T-helper 17 cell (primary cell): ENCODE data around the gene ATP2A1. TPM values are rescaled to one million over a fixed set of nuclear protein-coding genes. Genes with fewer than 3 reads are reported as not detected.
"Not testable (repeated sequence)": the region's sequence is repeated elsewhere in the genome, so short reads cannot be mapped to it uniquely, and the experiment has no call there.

Experiments used
- ATAC-seq: fragments of 150-1000 bp; cut with Tn5 transposase; 2 replicates; pipeline ENCODE4 v1.10.0; 2021; ENCODE audit warnings: mild to moderate bottlenecking, moderate library complexity
- DNase-seq, 3 donors: peaks; one replicate each; pipeline versions ENCODE4 v3.0.0 to v3.0.0-alpha.2; 2020 to 2021
- H3K9me3 ChIP-seq: one replicate; pipeline ENCODE4 v1.7.0; 2013; ENCODE audit warnings: low read length, mild to moderate bottlenecking; ENCODE audit not compliant: control insufficient read depth, poor library complexity, severe bottlenecking
- H3K27ac Mint-ChIP-seq: one replicate; pipeline ENCODE4 v1.8.0; 2022; ENCODE audit warnings: mild to moderate bottlenecking, moderate library complexity, mixed read lengths
- H3K27me3 Mint-ChIP-seq: one replicate; pipeline ENCODE4 v1.8.0; 2022; ENCODE audit warnings: mixed read lengths
- H3K36me3 Mint-ChIP-seq: one replicate; pipeline ENCODE4 v1.8.0; 2022; ENCODE audit warnings: low read depth, mixed read lengths
- H3K4me1 Mint-ChIP-seq: one replicate; pipeline ENCODE4 v1.8.0; 2022; ENCODE audit warnings: mild to moderate bottlenecking, mixed read lengths
- H3K4me3 Mint-ChIP-seq: one replicate; pipeline ENCODE4 v1.8.0; 2022; ENCODE audit warnings: mild to moderate bottlenecking, moderate library complexity, mixed read lengths
- total RNA-seq, 4 donors: library from RNA in 2 of 4; stranded (reverse) in 2 of 4; gene quantifications; one replicate each; pipeline ENCODE4 v1.2.3 and lab custom pipeline; 2022 to 2026

Gene ATP2A1
- total RNA-seq, 2 donors from 2014 or later: 0.75 to 1.7 TPM

DNA sequence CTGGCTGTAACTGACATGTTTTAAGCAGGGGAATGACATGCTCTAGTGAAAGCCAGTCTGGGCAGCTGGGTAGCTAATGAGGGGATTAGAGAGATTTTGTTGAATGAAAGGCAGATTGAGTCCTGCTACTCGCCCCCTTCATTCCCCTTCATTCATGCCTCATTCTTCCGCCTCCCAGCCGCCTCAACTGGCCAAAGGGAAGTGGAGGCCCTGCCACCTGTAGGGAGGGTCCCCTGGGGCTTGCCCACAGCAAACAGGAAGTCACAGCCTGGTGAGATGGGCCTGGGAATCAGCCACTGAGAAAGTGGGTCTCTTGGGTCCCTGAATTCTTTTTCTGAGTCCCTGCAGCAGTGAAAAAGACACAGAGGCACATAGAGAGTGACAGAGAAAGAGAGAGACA, 52.4 kb downstream of the ATP2A1 start:
- DNase-seq: no peak
- peak; percentile 57 for ATAC-seq
- Mint-ChIP-seq H3K27ac (no peak overlapping the region), H3K27me3 (no peaks in the 10 kb centered on the region), H3K4me3 (peak overlapping the region; percentile 78), H3K36me3 (no peaks in the 10 kb centered on the region), H3K4me1 (peaks cover 17% of the 10 kb centered on the region)
- no peaks in the 10 kb centered on the region for H3K9me3 ChIP-seq

DNA sequence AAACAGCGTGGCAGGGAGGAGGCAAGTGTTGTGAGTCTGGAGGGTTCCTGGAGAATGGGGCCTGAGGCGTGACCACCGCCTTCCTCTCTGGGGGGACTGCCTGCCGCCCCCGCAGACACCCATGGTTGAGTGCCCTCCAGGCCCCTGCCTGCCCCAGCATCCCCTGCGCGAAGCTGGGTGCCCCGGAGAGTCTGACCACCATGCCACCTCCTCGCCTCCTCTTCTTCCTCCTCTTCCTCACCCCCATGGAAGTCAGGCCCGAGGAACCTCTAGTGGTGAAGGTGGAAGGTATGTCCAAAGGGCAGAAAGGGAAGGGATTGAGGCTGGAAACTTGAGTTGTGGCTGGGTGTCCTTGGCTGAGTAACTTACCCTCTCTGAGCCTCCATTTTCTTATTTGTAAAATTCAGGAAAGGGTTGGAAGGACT, 53.5 kb downstream of the ATP2A1 start, which contains the start of gene CD19:
Gene CD19, plus strand, starts transcription at position 171 of the 425 bp plus-strand sequence. Its CDS starts 30 bp downstream, at position 201.
- Mint-ChIP-seq H3K4me1 (peaks cover 21% of the 10 kb centered on the region), H3K4me3 (peak within 1 kb of the TSS; percentile 78), H3K27me3 (no peaks in the 10 kb centered on the region), H3K27ac (peak within 1 kb of the TSS; percentile 8), H3K36me3 (no peaks in the 10 kb centered on the region)
- no peaks in the 10 kb centered on the region for H3K9me3 ChIP-seq
- no peak for DNase-seq
- ATAC-seq: no peak

DNA sequence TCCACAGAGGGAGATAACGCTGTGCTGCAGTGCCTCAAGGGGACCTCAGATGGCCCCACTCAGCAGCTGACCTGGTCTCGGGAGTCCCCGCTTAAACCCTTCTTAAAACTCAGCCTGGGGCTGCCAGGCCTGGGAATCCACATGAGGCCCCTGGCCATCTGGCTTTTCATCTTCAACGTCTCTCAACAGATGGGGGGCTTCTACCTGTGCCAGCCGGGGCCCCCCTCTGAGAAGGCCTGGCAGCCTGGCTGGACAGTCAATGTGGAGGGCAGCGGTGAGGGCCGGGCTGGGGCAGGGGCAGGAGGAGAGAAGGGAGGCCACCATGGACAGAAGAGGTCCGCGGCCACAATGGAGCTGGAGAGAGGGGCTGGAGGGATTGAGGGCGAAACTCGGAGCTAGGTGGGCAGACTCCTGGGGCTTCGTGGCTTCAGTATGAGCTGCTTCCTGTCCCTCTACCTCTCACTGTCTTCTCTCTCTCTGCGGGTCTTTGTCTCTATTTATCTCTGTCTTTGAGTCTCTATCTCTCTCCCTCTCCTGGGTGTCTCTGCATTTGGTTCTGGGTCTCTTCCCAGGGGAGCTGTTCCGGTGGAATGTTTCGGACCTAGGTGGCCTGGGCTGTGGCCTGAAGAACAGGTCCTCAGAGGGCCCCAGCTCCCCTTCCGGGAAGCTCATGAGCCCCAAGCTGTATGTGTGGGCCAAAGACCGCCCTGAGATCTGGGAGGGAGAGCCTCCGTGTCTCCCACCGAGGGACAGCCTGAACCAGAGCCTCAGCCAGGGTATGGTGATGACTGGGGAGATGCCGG, 54.3 kb downstream of the ATP2A1 start:
- H3K27ac Mint-ChIP-seq: peak overlapping the region; percentile 8
- H3K36me3 Mint-ChIP-seq: no peaks in the 10 kb centered on the region
- no peak overlapping the region for H3K4me3 Mint-ChIP-seq
- no peak for ATAC-seq
- H3K4me1 Mint-ChIP-seq: peaks cover 21% of the 10 kb centered on the region
- DNase-seq: no peak
- no peaks in the 10 kb centered on the region for H3K27me3 Mint-ChIP-seq
- no peaks in the 10 kb centered on the region for H3K9me3 ChIP-seq

DNA sequence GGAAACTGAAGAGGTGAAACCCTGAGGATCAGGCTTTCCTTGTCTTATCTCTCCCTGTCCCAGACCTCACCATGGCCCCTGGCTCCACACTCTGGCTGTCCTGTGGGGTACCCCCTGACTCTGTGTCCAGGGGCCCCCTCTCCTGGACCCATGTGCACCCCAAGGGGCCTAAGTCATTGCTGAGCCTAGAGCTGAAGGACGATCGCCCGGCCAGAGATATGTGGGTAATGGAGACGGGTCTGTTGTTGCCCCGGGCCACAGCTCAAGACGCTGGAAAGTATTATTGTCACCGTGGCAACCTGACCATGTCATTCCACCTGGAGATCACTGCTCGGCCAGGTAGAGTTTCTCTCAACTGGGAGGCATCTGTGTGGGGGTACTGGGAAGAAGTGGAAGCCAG, 54.9 kb downstream of the ATP2A1 start:
- H3K9me3 ChIP-seq: no peaks in the 10 kb centered on the region
- no peaks in the 10 kb centered on the region for H3K27me3 Mint-ChIP-seq
- DNase-seq (no peak), ATAC-seq (no peak)
- H3K4me1 Mint-ChIP-seq: peaks cover 24% of the 10 kb centered on the region
- H3K36me3 Mint-ChIP-seq: no peaks in the 10 kb centered on the region
- H3K27ac Mint-ChIP-seq: no peak overlapping the region
- no peak overlapping the region for H3K4me3 Mint-ChIP-seq

DNA sequence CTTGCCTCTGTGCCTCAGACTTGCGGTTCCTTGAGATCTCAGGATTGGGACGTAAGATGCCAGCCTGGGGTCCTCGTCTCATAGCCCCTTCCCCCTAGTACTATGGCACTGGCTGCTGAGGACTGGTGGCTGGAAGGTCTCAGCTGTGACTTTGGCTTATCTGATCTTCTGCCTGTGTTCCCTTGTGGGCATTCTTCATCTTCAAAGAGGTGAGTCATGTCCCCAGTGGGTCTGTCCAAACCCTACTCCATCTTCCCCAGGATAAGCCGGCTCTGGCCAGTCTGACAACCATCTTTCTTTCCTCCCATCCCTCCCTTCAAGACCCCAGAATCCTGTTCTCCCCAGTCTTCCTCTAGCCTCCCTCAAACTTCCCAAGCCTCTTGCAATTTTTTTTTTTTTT, 57.1 kb downstream of the ATP2A1 start:
- Mint-ChIP-seq H3K36me3 (no peaks in the 10 kb centered on the region), H3K4me1 (peaks cover 30% of the 10 kb centered on the region), H3K4me3 (peak overlapping the region; percentile 7), H3K27ac (no peak overlapping the region), H3K27me3 (no peaks in the 10 kb centered on the region)
- no peak for ATAC-seq
- H3K9me3 ChIP-seq: no peaks in the 10 kb centered on the region
- no peak for DNase-seq

DNA sequence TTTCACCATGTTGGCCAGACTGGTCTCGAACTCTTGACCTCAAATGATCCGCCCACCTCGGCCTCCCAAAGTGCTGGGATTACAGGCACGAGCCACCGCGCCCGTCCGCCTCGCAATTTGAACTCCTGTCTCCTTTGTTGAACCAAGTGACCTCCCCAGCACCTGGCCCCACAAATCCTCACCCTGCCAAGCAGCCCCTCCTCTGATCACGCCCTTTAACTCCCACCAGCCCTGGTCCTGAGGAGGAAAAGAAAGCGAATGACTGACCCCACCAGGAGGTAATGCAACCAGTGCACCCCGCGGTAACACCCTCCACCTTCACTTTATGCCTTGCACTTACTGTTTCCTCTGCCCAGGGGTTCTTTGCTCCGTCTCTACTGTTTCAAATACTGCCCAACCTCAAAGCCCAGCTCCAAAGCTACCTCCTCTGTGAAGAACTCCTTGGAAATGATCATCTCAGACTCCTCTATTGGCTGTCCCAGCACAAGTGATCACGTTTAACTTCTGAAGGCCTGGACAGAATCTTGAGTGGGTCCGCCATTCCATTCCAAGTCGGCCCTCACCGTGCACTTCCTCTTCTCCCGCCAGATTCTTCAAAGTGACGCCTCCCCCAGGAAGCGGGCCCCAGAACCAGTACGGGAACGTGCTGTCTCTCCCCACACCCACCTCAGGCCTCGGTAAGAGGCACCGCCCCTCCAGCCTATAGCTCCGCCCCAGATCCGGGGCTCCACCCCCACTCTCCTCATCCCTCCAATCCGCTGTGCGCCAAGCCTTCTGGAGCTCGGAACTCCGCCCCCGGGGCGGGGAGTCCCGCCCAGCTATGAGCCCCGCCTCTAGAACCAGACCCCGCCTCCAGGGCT, 57.9 kb downstream of the ATP2A1 start:
- H3K4me1 Mint-ChIP-seq: peaks cover 25% of the 10 kb centered on the region
- no peaks in the 10 kb centered on the region for H3K36me3 Mint-ChIP-seq
- peak overlapping the region; percentile 65 for H3K27ac Mint-ChIP-seq
- ATAC-seq: peak; percentile 100
- peak overlapping the region; percentile 67 for H3K4me3 Mint-ChIP-seq
- DNase-seq: peak; percentile 70 to 80 (median 74)
- H3K27me3 Mint-ChIP-seq: no peaks in the 10 kb centered on the region
- H3K9me3 ChIP-seq: no peaks in the 10 kb centered on the region

DNA sequence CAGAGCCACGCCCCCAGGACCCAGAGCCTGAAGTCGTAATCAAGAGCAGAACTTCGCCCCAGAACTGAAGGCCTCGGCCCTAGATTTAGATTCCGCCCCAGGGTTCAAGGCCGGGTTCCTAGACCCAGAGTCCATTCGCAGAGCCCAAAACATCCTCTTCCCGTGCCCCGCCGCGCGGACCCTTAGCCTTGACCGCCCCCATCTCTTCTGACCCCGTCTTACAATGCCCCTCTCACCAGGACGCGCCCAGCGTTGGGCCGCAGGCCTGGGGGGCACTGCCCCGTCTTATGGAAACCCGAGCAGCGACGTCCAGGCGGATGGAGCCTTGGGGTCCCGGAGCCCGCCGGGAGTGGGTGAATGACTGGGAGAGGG, 58.5 kb downstream of the ATP2A1 start:
- Mint-ChIP-seq H3K27ac (peak overlapping the region; percentile 65), H3K4me1 (peaks cover 25% of the 10 kb centered on the region), H3K27me3 (no peaks in the 10 kb centered on the region), H3K36me3 (no peaks in the 10 kb centered on the region), H3K4me3 (peak overlapping the region; percentile 67)
- no peaks in the 10 kb centered on the region for H3K9me3 ChIP-seq
- no peak for DNase-seq
- ATAC-seq: no peak

DNA sequence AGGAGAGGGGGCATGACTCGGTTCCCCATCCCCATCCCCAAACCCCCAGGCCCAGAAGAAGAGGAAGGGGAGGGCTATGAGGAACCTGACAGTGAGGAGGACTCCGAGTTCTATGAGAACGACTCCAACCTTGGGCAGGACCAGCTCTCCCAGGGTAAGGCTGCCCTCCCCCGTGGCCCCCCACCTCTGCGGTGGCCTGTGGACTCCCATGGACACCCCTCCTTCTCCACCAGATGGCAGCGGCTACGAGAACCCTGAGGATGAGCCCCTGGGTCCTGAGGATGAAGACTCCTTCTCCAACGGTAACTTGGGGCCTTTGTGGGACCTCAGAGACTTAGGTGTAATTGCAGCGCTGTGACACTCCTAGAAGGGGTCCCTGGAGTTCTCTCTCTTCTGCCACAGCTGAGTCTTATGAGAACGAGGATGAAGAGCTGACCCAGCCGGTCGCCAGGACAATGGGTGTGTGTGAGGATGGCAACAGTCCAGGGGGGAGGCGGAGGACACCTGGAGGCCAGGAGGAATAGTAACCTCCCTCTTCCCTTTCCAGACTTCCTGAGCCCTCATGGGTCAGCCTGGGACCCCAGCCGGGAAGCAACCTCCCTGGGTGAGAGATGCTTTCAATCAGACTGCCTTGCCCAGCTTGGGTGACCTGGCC, 59.1 kb downstream of the ATP2A1 start:
- peak overlapping the region; percentile 74 for H3K27ac Mint-ChIP-seq
- no peak overlapping the region for H3K4me3 Mint-ChIP-seq
- no peaks in the 10 kb centered on the region for H3K9me3 ChIP-seq
- no peak for ATAC-seq
- H3K4me1 Mint-ChIP-seq: peaks cover 25% of the 10 kb centered on the region
- H3K27me3 Mint-ChIP-seq: no peaks in the 10 kb centered on the region
- no peaks in the 10 kb centered on the region for H3K36me3 Mint-ChIP-seq
- DNase-seq: no peak

DNA sequence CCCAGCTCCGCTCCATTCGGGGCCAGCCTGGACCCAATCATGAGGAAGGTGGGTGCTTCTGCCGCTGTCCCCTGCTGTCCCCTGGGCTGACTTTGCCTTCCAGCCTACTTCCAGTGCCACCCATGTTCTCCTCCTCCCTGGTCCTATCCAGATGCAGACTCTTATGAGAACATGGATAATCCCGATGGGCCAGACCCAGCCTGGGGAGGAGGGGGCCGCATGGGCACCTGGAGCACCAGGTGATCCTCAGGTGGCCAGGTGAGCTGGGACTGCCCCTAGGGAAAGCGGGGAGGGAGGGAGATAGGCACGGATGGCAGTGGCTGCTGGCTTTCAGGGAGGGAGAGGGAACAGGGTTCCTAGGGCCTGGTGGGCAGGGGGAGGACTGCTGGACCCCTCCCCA, 60.4 kb downstream of the ATP2A1 start:
- Mint-ChIP-seq H3K4me1 (peaks cover 25% of the 10 kb centered on the region), H3K36me3 (no peaks in the 10 kb centered on the region), H3K27me3 (no peaks in the 10 kb centered on the region), H3K4me3 (no peak overlapping the region), H3K27ac (no peak overlapping the region)
- ATAC-seq: no peak
- no peaks in the 10 kb centered on the region for H3K9me3 ChIP-seq
- no peak for DNase-seq

DNA sequence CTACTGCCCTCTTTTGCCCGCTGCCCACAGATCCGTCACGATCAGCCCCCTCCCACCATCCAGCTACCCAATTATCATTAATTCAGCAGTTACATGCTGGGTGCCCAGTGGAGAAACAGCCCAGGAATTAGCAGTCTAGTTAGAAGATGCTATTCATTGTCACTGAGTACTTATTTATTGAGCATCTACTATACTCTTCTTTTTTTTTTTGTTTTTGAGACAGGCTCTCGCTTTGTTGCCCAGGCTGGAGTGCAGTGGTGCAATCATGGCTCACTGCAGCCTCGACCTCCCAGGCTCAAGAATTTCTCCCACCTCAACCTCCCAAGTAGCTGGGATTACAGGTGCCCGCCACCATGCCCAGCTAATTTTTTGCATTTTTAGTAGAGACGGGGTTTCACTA, 61.5 kb downstream of the ATP2A1 start:
- not testable (repeated sequence) for ATAC-seq, H3K9me3 ChIP-seq, H3K27ac Mint-ChIP-seq, H3K27me3 Mint-ChIP-seq, H3K4me3 Mint-ChIP-seq, H3K36me3 Mint-ChIP-seq, DNase-seq
- peaks cover 23% of the 10 kb centered on the region for H3K4me1 Mint-ChIP-seq

DNA sequence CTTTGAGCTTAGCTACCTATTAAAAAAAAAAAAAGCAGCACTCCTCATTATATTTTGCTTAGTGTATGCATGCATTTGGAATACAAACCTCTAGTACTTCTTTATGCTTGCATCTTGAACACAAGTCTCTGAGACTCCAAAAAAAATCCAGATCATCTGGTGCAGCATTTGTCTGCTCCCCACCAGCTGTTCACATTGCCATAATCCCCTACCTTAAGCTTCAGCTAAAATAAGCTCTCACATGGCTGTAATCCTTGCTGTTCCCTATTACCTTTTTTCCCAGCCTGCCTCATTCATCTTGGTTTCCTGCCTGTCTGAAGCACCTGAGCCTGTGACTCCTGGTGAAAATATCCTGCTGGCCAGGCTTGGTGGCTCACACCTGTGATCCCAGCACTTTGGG, 65.0 kb downstream of the ATP2A1 start:
- no peaks in the 10 kb centered on the region for H3K9me3 ChIP-seq
- Mint-ChIP-seq H3K4me1 (peaks cover 16% of the 10 kb centered on the region), H3K4me3 (no peak overlapping the region), H3K27me3 (no peaks in the 10 kb centered on the region), H3K27ac (no peak overlapping the region), H3K36me3 (no peaks in the 10 kb centered on the region)
- ATAC-seq: no peak
- DNase-seq: no peak

DNA sequence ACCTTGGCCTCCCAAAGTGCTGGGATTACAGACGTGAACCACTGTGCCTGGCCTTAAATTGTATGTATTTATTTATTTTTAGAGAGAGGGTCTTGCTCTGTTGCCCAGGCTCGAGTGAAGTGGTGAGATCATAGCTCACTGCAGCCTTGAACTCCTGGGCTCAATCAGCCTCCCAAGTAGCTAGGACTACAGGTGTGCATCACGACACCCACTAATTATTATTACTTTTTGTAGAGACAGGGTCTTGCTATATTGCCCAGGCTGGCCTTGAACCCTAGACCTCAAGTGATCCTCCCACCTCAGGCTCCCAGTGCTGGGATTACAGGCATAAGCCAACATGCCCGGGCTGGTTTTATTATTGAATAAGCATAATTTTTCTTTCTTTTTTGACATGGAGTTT, 68.4 kb downstream of the ATP2A1 start:
- no peak for ATAC-seq
- H3K9me3 ChIP-seq: no peaks in the 10 kb centered on the region
- Mint-ChIP-seq H3K4me3 (no peak overlapping the region), H3K4me1 (peaks cover 20% of the 10 kb centered on the region), H3K36me3 (peaks cover 4% of the 10 kb centered on the region), H3K27me3 (no peaks in the 10 kb centered on the region), H3K27ac (no peak overlapping the region)
- no peak for DNase-seq
